Activated gamma-delta T cell treated with anti-CD3 and anti-CD28 coated beads, Interleukin-2, amount 50 U/mL, for 16 hours (primary cell): ENCODE measurements around the gene VTN.

Experiments
- DNase-seq: peaks from one replicate; pipeline ENCODE4 v3.0.0-alpha.2; 2020; ENCODE audit warnings: low read depth

VTN gene

DNA sequence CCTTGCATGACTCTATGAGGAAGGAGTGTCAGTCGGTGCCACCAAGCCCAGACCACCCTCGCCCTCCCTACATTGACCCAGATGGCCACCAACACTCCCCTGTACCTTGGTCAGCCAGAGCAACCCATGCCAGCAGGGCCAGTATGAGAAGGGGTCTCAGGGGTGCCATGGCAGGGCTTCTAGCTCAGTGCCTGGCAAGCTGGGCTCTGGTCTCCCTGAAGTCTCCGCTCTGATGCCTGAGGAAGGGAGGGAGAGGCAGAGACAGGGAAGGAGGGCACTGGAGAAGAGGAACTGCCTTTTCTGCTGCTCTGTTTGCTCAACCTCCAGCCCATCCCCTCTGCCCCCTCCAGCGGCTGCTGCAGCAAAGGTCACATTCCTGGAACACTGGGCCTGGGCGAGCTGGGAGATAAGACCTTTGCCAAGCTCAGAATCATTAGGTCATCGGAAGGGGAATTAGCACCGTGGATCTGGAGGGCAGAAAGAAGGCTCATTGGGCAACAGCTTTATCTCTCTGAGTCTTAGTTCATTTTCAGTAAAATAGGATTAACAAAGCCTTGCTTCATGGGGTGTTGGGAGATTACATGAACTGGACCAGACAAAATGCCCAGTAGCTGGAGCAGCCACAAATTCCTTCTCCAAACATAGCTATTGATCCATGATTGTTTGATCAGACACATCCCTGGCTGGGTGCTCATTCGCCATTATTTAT, at the start of gene VTN:
TSS of gene VTN (minus strand) at position 273 of the 709 bp plus-strand sequence. CDS start at position 169, 104 bp downstream.
- DNase-seq, result no peak

DNA sequence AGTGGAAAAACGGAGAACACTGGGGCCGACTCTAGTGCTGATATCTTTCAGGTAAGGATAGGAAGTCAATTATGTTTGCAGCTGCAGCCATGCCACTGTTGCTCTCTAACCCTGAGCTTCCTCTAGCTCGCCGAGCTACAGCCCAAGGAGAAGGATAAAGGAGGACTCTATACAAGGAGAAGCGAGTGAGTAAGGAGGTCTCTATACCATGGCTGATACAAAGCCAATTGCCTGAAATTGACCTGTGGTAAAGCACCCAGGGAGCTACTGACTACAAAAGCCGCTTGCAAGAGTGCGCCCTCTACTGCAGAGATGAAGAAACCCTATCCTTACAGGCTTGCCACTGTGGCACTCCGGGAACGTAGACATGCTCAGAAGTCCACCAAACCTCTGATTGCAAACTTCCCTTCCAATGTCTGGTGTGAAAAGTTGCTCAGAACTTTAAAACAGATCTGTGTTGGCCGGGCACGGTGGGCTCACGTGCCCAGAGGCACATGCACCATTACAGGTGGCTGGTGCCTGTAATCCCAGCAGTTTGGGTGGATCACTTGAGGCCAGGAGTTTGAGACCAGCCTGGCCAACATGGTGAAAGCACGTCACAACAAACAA, 46.7 kb upstream of the VTN start:
- peak; percentile 24 for DNase-seq

GRCh38 chr17:28415886-28416285, 45.8 kb upstream of the VTN start:
- no peak for DNase-seq

GRCh38 chr17:28413804-28414203, 43.7 kb upstream of the VTN start:
- DNase-seq, result no peak

DNA sequence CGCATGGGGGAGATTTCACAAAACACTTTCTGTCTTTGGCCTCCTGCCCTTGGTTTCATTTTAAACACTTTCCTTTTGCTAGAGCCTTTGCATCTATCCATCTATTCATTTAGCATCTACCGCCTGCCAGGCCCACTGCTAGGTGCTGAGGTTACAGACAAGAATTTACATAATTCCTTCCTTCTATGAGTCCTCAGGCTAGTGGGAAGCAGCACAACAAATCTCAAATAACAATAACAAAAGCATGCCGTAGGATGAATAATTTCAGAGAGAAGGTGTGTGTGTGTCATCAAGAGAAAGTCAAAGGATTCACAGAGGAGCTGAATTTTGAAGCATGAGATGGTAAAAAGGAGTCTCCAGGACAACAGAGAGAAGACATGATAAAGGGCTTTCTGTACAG, 42.0 kb upstream of the VTN start:
- DNase-seq, result no peak

DNA sequence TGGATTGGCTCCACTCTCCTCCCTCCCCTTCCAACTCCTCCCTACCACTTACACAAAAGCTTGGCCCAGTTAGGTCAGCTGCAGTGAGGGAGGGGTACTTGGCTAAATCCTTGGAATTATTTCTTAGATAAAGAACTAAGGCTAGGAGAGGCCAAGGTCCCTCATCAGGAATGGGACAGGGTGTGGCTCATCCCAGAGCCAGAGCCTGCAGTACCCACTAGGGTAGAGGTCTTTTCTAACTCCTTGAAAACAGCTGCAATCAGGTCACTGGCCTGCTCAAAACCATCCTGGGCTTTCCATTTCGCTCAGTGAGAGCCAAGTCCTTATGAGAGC, 37.8 kb upstream of the VTN start:
- no peak for DNase-seq

DNA sequence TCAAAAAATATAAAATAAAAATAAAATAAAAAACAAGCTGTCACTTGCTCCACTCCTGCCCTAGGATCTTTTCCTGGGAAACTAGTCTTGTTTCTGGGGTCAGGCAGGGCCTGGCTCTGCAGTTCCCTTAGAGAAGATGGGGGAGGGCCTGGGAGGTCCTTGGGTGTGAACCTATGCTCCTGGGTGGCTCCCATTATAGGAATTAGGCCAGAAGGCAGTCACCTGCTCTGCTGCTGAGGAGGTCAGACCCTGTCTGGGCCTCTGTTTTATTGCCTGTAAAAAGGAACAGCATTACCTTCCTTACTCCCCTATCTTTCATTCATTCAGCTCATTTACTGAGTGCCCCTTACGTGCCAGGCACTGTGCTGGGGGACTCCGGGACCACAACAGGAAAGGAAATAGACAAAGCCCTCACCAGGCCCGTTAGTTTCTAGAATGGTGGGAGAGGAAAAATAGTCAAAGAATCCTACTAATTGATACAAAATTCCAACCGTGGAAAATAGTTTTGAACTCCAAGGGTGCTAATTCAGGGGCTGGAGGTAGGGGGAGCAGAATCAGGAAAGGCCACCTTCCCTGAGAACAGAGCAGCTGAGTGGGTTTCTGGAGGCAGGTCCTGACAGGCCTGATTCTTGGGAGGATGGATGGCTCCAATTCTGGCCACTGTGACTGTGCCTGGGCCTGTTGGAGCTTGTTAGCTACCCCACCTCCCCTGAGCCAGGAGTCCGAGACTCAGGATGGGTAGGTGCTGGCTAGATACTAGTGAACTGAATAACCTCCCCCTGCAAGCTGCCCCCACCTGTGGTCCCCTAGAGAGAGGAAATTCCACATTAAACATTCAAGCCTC, 37.2 kb upstream of the VTN start:
- DNase-seq, result no peak

DNA sequence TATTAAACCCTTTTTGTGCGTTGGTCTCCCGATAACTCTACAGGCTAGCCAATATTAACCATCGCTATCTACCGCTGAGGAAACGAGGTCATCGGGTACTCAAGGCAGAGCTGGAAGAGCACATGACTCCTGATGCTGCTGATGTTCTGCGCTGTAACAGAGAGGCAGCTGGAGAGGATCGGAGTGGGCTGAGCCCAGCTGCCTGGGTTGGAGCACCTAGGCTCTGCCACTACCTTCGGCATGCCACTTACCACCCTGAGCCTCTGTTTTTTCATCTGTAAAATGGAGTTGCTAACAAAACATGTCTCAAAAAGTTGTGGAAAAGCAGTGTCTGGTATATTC, 36.3 kb upstream of the VTN start:
- no peak for DNase-seq

DNA sequence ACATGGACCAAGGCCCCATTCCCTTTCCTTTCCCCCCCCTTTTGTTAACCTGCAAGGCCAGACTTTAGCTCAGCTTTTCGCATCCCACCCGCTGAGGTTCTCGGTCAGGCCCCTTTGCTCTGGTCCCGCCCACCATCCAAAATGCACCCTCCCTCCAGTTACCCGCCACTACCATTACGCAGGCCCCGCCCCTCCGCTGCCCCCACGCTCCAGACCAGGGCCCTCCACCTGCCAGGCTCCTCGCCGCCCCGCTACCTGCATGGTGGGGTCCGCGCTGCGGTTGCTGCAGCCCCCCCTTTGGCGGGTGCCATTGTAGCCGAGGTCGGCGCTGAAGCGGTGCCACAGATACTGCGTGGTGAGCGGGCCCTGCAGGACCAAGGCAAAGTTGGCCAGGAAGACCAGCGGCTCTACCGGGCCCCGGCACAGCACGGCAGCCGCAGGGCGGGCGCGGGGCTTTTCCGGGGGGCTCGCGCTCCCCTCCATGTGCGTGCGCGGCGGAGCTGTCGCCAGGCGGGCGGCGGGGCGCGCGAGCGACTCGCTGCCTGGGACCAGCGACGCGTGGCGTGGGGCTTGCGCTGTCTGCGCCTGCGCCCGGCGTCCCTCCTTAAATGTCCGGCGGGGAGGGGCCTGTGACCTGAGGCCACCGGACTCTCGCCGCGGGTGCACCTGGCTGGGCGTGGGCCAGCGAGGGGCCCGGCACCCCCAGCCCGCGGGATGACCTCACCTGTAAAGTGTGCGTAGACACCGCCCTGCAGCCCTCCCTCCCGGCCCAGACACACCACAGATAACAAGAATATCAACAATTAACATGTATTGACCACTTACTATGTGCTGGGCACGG, 35.7 kb upstream of the VTN start, which contains the start of gene SLC46A1:
TSS of gene SLC46A1 (minus strand) at position 581 of the 841 bp plus-strand sequence. CDS start at position 483, 98 bp downstream.
- peak; percentile 31 for DNase-seq

DNA sequence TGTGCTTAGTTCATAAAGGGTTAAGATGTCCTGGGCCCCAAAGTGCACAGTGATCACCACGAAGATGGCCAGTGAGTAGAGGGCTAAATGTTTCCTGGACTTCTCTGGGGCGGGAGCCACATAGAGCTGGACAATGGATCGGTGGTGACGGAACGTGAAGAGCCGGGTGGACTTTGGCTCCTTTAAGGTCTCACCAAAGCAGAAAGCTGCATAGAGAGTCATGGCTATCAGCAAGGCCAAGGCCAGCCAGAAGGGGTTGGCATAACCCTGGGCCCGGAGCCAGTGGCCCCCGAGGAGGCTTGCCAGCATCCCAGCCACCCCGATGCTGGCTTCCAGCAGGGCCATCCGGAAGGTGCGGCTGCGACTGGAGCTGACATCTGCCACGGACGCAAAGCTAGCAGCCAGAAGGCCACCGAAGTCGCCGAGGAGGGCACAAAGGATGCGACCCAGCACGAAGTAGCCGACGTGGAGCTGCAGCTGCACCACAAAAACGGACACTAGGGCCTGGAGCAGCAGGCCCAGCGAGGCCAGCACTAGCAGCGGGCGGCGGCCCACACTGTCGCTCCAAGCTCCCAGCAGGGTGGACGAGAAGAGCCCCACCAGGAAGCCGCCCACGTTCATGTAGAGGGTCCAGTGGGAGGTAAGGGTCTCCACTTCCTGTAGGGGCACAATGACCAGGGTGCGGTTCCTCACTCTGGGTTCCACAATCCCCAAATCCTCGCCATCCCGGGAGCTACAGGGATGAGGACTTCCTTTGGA, 34.9 kb upstream of the VTN start:
- DNase-seq, result no peak

- no peak for DNase-seq
Observed at GRCh38 chr17:28404461-28404811, 34.3 kb upstream of the VTN start.

DNA sequence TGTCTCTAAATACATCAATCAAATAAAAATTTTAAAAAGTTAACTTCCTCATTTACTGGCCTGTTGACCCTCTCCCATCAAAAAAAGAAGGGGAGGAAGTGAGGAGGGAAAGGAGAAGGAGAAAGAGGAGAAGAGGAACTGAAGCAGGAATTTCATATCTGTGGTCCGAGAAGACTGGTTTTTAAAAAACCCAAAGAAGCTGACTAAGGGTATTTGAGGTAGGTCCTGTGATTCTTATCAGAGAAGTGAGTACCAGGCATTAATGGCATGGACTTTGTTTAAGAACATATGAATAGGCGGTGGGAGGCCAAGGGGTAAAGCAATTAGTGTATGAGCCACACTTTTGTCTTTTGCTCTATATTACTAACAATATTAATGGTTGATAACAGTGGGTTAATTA, 33.9 kb upstream of the VTN start:
- DNase-seq, result no peak

DNA sequence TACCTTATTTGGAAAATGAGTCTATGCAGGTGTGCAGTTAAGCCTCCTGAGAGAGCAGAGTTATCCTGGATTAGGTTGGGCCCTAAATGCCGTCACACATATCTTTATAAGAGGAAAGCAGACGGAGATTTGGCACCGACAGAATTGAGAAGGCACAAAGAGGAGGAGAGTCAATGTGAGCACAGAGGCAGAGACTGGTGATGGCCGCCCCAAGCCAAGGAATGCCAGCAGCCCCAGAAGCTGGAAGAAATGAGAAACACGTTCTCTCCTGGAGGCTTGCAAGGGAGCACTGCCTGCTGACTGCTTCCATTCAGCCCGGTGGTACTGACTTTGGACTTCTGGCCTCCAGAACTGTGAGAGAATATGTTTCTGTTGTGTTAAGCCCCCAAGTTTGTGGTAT, 32.7 kb upstream of the VTN start:
- no peak for DNase-seq

DNA sequence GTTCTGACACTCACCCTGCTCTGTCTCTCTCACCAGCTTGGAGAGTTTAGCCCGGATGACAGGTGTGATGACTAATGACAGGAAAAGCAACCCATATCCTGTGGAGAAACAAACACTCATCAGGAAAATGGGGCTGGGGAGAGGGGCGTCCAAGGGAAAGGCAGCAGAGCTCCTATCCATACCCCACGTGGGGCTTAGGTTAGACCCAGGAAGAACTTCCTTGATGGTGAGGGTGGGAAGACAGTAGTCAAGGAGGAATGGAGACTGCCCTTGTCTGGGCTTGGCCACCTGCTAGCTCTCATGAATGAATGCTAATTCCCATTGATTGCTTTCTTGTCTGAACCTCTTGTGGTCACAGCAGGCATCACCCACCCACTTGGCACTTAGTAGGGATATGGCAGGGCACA, 32.1 kb upstream of the VTN start:
- no peak for DNase-seq

DNA sequence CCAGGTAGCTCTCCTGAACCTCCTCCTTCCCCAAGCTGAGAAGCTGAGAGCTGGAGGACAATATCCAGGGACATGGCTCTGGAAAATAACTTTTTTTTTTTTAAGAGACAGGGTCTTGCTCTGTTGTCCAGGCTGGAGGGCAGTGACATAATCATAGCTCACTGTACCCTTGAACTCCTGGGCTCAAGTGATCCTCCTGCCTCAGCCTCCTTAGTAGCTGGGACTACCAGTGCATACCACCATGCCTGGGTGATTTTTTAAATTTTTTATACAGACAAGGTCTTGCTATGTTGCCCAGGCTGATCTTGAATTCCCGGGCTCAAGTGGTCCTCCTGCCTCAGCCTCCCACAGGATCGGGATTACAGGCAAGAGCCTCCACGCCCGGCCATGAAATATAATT, 29.7 kb upstream of the VTN start:
- DNase-seq, result no peak

DNA sequence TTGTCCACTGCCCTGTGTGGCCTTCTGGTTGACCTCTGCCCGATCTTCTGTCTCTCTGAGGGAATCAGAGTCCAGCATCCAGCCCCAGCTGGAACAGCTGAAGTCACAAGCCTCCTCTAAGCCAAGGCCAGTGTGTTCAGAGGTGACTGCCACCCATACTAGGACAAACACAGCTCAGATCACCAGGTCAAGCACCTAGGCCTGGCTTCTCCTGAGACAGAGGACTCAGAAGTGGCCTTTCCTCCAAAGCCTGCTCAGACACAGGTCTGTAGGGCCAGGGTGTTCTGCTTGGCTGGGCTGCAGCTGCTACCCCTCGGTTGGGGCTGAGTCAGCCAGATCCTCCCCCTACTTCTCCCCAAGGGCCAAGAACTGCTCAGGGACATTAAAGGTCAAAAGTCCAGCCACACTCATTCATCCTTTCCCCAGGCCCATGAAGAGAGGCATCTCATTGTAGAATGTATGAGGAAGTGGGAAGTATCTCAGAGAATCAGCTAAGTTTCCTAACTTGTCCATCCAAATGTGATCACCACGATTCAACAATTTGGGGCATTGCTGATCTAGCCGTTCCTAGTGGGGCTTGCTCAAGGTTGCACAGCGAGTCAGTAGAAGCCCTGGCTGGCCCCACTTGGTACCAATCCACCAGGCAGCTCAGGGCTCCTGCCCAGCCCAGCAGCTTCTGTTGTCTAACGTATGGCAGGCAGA, 28.3 kb upstream of the VTN start:
- no peak for DNase-seq

- DNase-seq, result no peak
Observed at GRCh38 chr17:28397687-28398279, 27.7 kb upstream of the VTN start.

GRCh38 chr17:28397275-28397674, 27.2 kb upstream of the VTN start:
- no peak for DNase-seq

GRCh38 chr17:28396635-28397239, 26.6 kb upstream of the VTN start:
- no peak for DNase-seq

GRCh38 chr17:28395968-28396367, 25.9 kb upstream of the VTN start:
- no peak for DNase-seq
